Activated CD4-positive, alpha-beta T cell treated with anti-CD3 and anti-CD28 coated beads, Interleukin-2, amount 50 U/mL, for 1 hour (primary cell): Measurements from ENCODE around the gene CCDC171.

ENCODE experiments used
- DNase-seq: peaks from one replicate; pipeline ENCODE4 v3.0.0-alpha.2; 2020

Gene CCDC171

DNA sequence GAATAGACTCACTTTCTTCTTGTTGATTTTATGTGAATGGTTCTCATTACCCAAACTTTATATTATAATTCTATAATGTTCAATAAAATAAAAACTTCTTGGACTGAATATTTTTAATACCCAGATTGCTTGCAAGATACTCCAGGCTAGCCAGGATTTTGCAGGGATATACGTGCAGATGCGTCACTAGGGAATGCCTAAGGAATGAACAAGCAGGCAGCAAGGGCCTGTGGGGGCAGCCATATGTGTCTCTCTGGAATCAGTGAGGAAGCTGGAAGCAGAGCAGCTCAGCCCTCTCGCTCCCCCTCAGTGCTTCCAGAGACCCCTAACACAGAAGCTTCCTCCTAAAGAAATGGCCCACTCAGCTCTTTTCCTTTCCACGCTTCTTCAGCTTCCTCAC is 457.4 kb downstream of the CCDC171 start:
- DNase-seq = no peak

- no peak for DNase-seq
Measured at GRCh38 chr9:16012621-16013020, 459.8 kb downstream of the CCDC171 start.

DNA sequence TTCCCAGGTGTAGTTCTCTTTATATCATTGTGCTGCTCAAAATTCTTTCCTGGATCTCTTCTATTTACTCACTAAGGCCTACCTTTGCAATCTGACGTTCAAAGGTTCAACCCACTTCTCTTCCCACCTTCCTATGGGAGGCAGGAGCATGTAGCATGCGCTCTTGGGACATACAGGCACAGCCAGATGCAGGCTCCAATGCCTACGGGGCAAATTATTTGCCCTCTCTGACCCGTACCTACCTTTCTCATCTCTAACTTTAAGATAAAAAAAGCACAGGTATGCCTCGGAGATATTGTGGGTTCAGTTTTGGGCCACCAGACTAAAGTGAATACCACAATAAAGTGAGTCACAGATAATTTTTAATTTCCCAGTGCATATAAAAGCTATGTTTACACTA is 460.5 kb downstream of the CCDC171 start:
- DNase-seq = no peak

DNA sequence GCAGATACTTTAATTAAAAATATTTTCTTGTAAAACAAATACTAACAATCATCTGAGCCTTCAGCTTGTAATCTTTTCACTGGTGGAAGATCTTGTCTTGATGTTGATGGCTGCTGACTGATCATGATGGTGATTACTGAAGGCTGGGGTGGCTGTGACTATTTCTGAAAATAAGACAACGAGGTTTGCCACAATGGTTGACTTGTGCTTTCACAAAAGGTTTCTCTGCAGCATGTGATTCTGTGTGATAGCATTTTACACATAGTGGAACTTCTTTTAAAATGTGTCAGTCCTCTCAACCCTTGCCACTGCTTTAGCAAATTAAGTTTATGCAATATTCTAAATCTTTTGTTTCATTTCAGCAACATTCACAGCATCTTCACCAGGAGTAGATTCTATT is 461.0 kb downstream of the CCDC171 start:
- DNase-seq = no peak

DNA sequence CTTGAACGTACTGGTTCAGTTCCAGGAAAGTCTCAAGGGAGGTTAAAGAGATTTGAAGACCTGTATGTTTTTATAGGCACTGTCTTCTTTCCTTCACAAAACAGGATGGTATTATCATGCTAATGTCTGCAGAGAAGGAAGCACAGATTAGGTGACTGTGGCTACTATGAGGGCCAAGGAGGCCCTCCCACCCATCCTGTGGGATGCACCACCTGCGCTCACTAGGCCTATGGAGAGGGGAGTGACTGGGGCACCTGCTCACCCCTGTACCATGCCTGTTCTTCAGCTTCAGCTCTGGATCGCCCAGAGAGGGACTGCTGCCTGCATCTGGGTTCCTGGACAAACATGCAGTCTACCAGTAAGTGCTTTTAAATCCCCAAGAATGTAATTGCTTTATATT is 469.4 kb downstream of the CCDC171 start:
- DNase-seq = no peak

GRCh38 chr9:16023446-16023845 is 470.6 kb downstream of the CCDC171 start:
- no peak for DNase-seq
